HG03025 (cell line): ENCODE data around the gene SPTLC1.
"Not testable (repeated sequence)": the region's sequence is repeated elsewhere in the genome, so short reads cannot be mapped to it uniquely, and the experiment has no call there.

Source experiments
- ATAC-seq: cut with Tn5 transposase; IDR thresholded peaks from one replicate; pipeline ENCODE4 v1.9.1; 2021; ENCODE audit warnings: mild to moderate bottlenecking, moderate library complexity; ENCODE audit not compliant: unreplicated experiment, low FRiP score

SPTLC1 gene

DNA sequence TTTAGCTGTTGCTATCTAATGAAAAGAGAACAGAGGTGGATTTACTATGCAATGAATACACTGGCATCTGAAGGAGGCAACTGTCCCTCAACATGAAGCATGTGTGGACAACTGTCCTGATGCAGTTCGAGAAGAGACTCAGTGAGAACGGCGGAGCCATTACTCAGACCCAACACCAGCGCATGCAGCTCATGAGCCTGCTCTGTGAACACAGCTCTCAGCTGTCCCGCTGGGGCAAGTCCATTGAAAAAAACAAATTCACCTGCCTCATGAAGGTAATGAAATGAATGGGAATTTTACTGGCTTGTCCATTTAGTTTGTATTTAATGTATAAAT is 78.8 kb downstream of the SPTLC1 start:
- no peak for ATAC-seq

DNA sequence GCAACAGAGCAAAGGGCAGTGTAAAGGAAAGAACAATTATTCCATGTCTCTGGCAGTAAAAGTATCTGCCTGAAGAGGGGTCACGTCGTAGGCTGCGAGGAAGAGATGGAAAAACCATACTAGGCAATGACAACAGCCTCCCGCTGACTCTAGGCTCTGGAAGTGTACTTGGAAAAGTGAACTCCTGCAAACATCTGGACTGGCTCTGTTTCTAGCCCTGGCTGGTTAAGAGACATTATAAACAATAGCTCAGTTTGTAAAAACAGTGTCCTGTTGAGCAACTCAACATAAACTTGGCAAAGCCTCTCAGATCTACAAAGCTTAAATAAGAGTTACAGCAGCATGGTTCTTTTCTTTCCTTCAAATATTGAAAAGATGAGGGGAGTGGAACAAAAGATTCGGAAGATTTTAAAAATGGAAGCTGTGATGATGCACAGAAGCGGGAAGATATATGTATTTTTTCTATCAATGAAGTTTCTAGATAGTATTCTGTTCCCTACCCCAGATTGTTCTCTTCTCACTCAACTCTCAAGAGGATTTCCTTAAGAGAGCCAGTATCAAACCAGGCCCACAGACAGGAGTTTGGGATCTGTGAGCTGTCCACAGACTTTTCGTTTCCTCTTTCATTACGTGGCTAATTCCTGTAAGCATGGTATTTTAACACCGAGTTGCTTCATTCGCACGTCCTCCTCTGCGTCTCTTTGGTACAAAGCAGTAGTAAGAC is 79.4 kb downstream of the SPTLC1 start:
- no peak for ATAC-seq

DNA sequence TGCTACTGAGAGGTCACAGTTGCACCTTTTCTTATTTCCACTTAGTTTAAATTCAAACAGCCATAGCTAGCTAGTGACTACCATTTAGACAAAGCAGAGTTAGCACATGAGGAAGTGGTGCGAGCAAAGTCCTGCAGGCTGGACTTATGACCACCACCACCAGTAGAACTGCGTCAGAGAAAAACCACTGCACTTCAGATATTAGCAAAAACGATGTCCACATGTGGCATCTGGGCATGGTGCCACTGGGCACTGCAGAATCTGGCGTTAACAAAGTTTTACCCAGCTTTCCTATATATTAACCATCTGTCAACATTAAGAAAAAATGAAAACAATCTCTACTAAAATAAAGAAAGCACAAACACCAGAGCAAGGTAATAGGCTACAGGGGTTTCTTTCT is 80.1 kb downstream of the SPTLC1 start:
- no peak for ATAC-seq

DNA sequence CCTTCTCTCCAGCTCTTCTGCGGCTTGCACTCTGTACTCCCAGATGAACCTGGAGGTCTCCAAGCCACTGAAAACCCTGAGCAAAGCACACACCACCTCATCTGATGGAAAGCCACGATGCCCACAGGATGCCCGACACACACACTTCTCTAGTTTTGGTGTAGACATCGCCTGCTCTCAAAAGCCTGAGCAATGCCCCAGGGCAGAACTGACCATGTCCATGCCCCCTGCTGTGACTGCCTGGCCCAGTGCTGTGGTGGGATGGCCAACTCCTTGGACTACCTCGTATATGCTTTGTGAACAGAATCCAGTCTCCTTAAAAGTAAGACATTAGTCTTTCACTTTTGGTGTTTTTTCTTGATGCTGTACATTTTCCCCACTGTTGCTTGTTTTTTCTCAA is 81.2 kb downstream of the SPTLC1 start:
- no peak for ATAC-seq

DNA sequence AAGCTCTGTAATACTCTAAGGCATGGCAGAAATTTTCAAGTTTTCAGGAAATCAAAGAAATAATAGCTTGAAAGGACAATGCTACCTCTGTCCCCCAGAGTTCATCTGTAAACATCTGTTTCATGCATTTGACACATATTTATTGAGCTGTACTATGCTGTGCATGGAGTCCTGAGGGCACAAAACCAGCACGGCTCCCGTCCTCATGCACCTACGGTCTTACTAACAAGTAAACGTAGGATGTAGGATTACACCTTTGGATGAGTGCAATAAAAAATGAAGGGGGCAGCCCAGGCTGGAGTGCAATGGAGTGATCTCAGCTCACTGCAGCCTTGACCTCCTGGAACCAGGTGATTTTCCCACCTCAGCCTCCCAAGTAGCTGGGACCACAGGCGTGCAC is 81.9 kb downstream of the SPTLC1 start:
- no peak for ATAC-seq

DNA sequence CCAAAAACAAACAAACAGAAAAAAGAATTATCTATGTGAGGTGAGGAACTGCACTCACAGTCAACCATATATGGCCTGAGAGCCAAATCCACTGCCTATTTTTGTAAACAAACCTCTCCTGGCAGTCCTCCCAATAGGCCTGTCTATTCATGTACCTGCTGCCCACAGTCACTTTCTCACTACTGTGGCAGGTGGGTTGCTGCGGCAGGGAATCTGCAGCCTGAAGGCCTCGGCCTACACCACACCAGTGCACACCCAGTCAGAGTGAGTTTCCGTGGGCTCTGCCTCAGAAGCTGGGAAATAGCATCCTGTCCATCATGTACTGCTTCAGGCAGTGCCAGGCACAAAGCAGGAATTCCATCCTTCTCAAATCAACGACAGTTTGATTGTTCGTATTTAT is 82.3 kb downstream of the SPTLC1 start:
- no peak for ATAC-seq

DNA sequence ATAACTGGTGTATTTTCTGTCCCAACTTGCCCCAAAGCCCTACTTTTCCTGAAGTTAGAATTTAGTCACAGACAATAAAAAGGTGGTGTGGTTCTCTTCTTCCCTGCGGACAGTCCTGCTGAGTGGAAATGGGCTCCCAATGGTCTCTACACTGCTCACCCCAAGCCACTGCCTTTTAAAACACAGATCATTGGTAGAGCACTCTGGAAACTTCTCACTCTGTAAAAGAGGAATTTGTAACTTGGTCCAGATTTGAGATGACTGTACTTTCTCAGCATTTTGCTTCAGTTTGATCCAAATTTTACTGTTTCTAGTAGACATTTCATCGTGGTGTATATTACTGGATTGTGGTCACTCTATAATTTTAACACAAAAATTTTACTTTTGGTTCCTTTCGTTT is 84.8 kb downstream of the SPTLC1 start:
- no peak for ATAC-seq

DNA sequence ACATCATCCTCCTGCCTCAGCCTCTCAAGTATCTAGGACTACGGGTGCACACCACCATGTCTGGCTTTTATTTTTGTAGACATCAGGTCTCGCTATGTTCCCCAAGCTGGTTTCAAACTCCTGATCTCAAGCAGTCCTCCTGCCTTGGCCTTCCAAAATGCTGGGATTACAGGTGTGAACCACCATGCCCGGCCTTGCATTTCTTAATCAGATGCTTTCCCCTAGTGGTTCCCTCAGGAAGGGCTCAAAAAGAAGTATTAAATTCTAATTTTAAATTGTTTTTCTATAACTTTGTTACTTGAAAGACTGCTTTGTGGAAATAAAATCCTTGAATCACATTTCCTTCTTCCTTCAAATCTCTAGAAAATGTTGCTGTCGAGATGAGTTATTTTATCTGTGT is 85.7 kb downstream of the SPTLC1 start:
- no peak for ATAC-seq

DNA sequence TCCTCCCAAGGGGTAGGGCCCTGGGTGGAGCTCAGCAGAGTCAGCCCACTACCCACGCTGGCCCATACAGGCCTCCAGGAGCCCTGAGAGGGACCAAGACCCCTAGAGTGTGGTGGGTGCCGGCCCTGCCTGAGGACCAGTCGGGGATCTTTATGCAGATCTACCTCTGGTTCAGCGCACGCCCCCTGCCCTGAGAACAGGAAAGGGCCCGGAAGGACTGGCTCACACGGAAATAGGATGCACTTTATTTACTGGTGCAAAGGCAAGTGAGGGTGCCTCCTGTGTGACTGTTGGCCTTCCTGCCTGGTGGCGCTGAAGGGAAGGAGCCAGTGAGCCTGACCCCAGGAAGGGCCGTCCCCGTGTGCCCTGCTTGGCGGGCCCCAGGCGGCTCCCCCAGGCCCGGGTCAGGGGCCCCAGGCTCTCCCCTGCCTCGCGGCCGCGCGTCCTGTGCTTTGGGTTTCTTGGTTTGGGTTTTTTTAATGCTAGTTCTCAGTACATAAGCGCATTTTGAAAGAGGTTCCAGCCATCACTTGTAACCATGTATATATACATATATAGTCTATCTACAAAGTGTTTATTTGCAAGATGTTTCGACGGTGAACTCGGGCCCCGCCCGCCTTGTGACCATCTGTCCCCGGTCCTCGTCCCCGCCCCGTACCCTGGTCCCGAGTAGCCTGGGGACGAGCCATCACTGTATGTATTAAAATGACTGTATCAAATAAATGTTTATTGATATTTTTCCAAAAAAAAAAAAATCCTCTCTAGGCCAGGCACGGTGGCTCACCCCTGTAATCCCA is 88.8 kb downstream of the SPTLC1 start:
- ATAC-seq: no peak

DNA sequence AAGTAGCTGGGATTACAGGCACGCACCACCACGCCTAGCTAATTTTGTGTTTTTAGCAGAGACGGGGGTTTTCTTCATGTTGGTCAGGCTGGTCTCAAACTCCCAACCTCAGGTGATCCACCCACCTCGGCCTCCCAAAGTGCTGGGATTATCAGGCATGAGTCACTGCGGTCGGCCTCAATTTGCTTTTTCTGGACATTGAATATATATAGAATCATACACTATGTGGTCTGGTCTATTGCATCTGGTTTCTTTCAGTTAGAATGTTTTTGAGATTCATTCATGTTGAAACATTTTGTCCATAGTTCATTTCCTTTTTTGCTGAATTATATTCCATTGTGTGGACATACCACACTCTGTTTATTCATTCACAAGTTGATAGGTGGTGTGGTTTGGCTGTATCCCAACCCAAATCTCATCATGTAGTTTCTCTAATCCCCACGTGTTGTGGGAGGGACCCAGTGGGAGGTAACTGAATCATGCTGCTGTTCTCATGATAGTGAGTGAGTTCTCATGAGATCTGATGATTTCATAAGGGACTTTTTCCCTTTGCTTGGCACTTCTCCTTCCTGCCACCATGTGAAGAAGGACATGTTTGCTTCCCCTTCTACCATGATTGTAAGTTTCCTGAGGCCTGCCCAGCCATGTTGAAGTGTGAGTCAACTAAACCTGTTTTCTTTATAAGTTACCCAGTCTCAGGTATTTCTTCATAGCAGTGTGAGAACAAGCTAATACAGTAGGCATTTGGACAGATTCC is 93.2 kb downstream of the SPTLC1 start:
- not testable (repeated sequence) for ATAC-seq

DNA sequence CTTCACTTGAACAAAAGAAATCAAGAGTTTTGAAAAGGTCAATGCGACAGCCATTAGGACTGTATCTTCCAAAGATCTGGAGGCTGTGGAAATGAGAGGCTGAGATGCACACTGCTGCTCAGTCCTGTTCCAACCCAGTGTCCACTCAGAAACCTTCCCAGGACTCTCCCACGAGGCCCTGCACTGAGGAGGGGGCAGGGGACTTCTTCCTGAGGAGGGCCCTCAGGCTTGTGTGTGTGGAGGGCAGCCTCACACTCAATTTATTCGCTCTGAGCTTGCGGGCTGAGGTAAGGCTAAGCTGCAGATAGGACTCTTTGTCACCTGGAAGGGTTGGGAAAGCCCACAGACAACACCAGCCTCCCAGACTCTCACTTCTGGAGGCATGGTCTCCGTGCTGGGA is 95.6 kb downstream of the SPTLC1 start:
- no peak for ATAC-seq

DNA sequence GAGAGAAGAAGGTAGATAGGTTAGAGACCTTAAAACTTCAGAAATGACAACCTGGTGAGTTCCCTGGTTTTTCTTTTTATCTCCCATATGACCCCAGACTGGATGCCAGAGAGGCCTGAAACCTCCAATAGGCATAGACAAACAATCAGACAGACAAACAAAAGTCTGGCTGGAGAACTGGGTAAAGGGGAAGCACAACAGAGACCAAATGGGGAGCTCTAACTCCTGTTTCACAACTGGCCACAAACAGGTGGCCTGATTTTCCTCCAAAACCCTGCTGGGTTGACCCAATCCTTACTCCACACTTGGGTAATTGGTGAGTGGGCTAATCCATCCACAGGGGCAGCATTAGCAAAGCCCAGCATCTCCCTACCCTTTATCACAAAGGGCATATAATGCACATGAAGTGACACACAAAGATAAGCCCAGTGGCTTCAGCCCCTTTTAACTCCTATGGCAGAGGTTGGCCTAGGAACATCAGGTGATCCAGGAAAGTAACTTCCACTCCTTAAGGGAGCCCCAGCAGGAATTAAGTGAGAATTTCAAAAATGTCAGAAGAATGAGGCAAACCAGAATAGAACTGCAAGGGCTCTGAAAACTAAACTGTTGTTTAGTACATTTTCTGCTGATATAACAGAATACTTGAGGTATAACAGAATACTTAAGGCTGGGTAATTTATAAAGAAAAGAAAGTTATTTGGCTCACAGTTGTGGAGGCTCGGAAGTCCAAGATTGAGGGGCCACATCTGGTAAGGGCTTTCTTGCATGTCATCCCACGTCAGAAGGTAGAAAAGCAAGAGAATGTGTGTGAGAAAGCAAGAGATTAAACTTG is 104.3 kb downstream of the SPTLC1 start:
- no peak for ATAC-seq

DNA sequence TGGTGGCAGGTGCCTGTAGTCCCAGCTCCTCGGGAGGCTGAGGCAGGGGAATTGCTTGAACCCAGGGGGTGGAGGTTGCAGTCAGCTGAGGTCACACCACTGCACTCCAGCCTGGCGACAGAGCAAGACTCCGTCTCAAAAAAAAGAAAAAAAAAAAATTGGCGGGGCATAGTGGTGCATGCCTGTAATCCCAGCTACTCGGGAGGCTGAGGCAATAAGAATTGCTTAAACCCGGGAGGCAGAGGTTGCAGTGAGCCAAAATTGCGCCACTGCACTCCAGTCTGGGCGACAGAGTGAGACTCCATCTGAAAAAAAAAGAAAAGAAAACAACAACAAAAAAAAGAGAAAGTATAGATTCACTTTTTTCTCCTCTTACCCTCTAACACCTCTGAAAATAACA is 105.0 kb downstream of the SPTLC1 start:
- ATAC-seq: not testable (repeated sequence)

DNA sequence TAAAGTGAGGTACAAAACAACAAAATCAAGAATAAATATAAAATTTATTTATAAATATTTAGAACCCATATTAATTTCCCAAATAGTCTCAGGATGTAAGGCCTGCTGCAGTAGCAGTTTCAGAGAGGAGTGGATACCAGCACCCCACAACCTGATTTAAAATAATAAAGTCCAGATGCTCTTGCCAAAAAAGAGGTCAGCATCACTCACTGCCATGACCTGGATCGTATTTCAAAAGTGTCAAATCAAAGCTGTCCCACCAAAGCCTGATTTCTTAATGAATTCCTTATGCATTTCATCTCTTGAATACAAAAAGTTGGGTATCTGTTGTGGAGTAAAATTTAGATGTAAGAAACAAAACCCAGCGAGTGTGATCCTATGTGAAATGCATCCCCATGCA is 107.2 kb downstream of the SPTLC1 start:
- no peak for ATAC-seq

DNA sequence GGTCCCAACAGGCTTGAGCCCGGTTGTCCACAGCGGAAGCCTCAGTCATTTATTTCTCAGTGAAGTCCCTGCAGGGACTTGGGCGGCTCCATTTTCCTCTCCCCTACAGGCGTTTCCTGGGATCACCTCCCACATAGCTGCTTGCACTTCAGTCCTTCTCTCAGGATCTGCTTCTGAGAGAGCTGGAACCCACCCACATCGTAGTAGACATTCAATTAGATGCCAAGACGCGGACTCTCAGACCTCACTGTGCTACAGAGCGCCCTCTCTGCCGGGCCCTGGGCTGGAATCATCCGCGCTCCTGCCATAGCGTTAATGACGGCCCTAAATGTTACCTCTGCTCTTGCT is 111.2 kb downstream of the SPTLC1 start:
- no peak for ATAC-seq

DNA sequence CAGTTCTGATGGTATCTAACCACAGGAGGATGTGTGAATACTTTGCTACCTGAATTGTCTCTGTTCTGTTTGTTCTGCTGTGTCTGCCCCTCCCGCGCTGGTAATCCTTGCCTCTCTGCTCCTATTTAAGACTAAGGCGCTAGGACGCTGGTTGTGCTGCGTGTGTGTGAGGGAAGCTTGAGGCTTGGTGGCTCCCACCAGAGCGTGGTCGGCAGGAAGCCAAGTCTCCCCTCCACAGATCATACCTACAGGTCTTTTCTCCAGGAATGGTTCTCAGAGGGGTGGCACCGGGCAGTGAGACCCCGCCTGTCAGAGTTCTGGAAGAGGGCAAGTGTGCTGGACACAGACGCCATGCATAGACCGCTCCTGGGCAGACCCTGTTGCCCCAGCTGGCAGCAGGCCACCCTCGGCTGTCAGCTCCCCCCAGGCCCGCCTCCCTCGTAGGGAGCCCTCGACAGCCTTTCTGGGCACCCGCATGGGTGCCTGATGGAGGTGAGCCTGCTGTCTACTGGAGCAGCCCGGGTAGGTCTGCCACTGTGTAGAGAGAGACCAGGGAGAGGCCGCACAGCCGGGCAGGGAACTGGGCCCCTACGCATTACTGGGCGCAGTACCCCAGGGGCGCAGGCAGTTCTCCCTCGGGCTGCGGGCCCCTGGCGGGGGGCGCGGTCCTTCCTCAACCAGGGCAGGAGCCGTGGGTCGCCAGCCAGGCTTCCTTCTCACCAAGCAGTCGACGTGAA is 111.7 kb downstream of the SPTLC1 start:
- ATAC-seq: no peak

DNA sequence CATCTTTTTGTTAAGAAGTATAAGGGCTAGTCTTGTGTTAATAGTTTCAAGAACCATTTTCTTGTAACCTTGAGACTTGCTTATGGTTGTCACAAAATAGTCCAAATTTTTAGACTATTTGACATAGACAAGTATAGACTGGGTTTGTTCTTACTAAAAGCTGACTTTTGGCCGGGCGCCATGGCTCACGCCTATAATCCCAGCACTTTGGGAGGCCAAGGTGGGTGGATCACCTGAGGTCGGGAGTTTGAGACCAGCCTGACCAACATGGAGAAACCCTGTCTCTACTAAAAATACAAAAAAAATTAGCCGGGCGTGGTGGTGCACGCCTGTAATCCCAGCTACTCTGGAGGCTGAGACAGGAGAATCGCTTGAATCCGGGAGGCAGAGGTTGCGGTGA is 113.3 kb downstream of the SPTLC1 start:
- ATAC-seq: not testable (repeated sequence)

DNA sequence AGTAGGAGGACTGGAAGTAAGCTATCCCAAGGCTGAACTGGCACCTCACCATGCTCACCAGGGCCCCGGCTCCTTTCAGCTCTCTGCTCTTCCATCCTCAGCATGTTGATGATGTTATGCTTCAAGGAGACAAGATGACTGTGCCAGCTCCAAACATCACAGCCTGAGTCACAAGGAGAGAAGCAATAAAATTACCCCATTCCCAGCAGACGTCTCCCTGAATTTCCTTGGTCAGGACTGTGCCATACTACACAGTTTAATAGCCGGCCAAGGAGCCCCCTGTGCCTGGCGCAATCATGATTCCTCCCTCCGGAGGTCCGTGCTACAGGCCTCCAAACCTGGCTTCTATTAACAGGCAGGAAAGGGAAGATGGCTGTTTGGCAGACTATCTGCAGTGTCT is 114.0 kb downstream of the SPTLC1 start:
- ATAC-seq: no peak

DNA sequence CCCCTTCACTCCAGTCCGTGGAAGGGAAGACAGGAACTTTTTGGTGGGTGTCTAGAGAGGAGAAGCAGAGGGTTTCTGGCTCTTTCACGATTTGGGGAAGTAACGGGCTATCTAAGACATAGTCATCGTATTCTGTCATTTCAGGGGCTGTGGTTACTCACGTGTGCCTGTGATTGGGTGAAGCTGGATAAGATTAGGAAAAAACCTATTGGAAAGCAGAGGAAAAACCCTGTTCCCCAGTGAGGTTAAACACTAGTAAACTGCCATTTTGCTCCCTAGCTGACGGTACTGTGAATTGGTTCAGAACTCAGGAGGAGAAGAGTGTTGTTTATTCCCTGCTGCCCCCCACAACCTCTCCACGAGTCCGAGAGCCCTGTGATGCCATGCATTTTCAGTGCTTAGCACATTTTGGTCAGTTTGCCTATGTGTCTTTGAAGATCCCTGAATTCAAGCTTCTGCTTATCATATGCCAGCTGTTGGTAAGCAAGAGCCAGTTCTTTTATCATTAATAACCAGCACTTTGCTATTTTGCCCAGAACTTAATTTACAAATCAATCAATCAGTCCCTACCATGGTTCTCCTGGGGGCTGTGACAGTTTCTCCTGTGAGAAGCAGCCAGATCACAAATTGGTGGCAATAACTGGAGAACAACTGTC is 120.1 kb downstream of the SPTLC1 start:
- ATAC-seq: no peak

DNA sequence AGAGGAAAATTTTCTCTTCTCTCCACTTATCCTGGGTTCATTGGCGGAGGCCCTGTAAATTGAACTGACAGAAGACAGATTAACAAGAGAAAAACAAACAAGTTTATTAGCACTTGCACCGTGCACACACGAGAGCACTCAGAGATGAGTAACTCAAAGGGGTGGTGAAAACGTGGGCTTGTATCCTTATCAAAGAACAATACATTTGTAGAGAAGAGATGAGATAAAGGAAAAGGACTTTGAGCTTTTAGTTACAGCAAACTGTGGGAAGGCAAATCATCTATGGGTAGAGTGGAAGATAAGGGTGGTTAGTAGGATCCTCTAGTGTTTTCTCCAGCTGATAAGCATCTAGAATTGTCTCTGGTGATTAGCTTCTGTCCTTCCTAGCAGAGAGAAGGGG is 120.8 kb downstream of the SPTLC1 start:
- no peak for ATAC-seq
